M059J (cell line): ENCODE measurements around the gene DISC1. TPM values are rescaled to one million over a fixed set of nuclear protein-coding genes. Genes with fewer than 3 reads are reported as not detected.
A peak's percentile ranks its signal among the peaks of the same experiment; 100 is the strongest.
"Not testable (repeated sequence)": the region's sequence is repeated elsewhere in the genome, so short reads cannot be mapped to it uniquely, and the experiment has no call there.

Source experiments
- DNase-seq: peaks from one replicate; pipeline ENCODE4 v3.0.0-alpha.2; 2012; ENCODE audit warnings: low read depth
- total RNA-seq: library from RNA; depleted of rRNA; stranded (reverse); fragments of >200 nt; shearing (Covaris generic); gene quantifications from 2 replicates; pipeline ENCODE4 v1.2.3, GENCODE V29; 2014

The DISC1 gene
- total RNA-seq, 1 experiment from 2014 or later: 5.8 TPM

GRCh38 chr1:231636157-231636556 lies 9.6 kb downstream of the DISC1 start:
- peak; percentile 85 for DNase-seq

- not testable (repeated sequence) for DNase-seq
Observed at GRCh38 chr1:231636922-231637321, 10.3 kb downstream of the DISC1 start.

GRCh38 chr1:231638647-231639046 lies 12.1 kb downstream of the DISC1 start:
- peak; percentile 49 for DNase-seq

GRCh38 chr1:231639819-231640218 lies 13.2 kb downstream of the DISC1 start:
- DNase-seq: no peak

GRCh38 chr1:231641444-231641843 lies 14.9 kb downstream of the DISC1 start:
- DNase-seq: not testable (repeated sequence)

- not testable (repeated sequence) for DNase-seq
Observed at GRCh38 chr1:231642061-231642460, 15.5 kb downstream of the DISC1 start.

- DNase-seq: no peak
Observed at GRCh38 chr1:231642618-231643017, 16.0 kb downstream of the DISC1 start.

- no peak for DNase-seq
Observed at GRCh38 chr1:231643071-231643934, 16.7 kb downstream of the DISC1 start.

- DNase-seq: no peak
Observed at GRCh38 chr1:231643935-231644237, 17.3 kb downstream of the DISC1 start.

GRCh38 chr1:231645634-231646033 lies 19.0 kb downstream of the DISC1 start:
- not testable (repeated sequence) for DNase-seq

GRCh38 chr1:231646165-231646564 lies 19.6 kb downstream of the DISC1 start:
- DNase-seq: not testable (repeated sequence)

GRCh38 chr1:231651621-231652260 lies 25.2 kb downstream of the DISC1 start:
- DNase-seq: not testable (repeated sequence)

- DNase-seq: peak; percentile 68
Observed at GRCh38 chr1:231653632-231654031, 27.0 kb downstream of the DISC1 start.

GRCh38 chr1:231656741-231657140 lies 30.2 kb downstream of the DISC1 start:
- no peak for DNase-seq

- DNase-seq: not testable (repeated sequence)
Observed at GRCh38 chr1:231658223-231658622, 31.6 kb downstream of the DISC1 start.

- DNase-seq: no peak
Observed at GRCh38 chr1:231660198-231660597, 33.6 kb downstream of the DISC1 start.

- DNase-seq: peak; percentile 26
Observed at GRCh38 chr1:231663211-231663792, 36.7 kb downstream of the DISC1 start.

GRCh38 chr1:231665101-231665500 lies 38.5 kb downstream of the DISC1 start:
- no peak for DNase-seq

- no peak for DNase-seq
Observed at GRCh38 chr1:231665726-231666125, 39.1 kb downstream of the DISC1 start.

- DNase-seq: no peak
Observed at GRCh38 chr1:231666220-231666936, 39.8 kb downstream of the DISC1 start.

- no peak for DNase-seq
Observed at GRCh38 chr1:231666937-231667608, 40.5 kb downstream of the DISC1 start.
